Skeletal muscle cell (primary cell): Measurements from ENCODE around the gene DENR.
A peak's percentile ranks its signal among the peaks of the same experiment; 100 is the strongest.
"Not testable (repeated sequence)": the region's sequence is repeated elsewhere in the genome, so short reads cannot be mapped to it uniquely, and the experiment has no call there.

ENCODE experiments used
- DNase-seq: peaks from one replicate; pipeline ENCODE4 v3.0.0-alpha.2; 2010; ENCODE audit warnings: low read depth
- H3K4me3 ChIP-seq: 2 replicates; pipeline ENCODE4 v1.5.1; 2011; ENCODE audit warnings: low read depth, mild to moderate bottlenecking, control low read depth, low read length, moderate library complexity

The DENR gene

GRCh38 chr12:122732611-122733010 is 20.0 kb upstream of the DENR start:
- H3K4me3 ChIP-seq = no peak overlapping the region
- DNase-seq = no peak

DNA sequence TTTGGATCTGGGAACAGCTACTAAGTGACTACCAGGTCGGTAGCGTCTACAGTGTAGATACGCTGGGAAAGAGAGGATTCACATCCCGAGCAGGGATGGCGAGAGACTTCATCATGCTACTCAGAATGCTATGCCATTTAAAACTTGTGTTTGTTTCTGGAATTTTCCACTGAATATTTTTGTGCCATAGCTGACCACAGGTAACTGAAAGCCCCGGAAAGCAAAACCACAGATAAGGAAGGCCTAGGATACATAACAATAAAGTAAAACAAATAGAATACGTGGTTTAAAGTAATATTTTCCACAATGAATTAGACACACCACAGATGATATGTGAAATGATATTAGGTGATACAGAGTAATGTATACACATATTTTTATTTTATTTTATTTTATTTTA is 14.1 kb upstream of the DENR start:
- no peak for DNase-seq
- H3K4me3 ChIP-seq = no peak overlapping the region

DNA sequence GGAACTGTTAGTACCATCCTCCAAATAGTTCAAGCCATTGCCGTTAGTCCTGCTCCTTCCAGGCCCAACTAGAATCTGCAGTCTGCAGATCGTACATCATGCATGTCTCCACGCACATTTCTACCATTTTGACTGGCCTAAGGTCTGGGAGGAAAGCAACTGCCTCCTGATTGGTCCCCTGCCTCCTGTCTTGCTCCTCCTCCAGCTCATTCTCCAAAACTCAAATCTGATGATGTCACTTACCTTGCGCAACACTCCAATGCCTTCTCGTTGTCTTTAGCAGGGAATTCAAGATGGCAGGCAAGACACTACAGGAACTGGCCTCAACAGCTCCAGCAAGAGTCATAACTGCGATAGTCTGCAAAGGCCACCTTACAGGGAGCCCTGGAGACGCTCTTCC is 12.3 kb upstream of the DENR start:
- no peak for DNase-seq
- no peak overlapping the region for H3K4me3 ChIP-seq

DNA sequence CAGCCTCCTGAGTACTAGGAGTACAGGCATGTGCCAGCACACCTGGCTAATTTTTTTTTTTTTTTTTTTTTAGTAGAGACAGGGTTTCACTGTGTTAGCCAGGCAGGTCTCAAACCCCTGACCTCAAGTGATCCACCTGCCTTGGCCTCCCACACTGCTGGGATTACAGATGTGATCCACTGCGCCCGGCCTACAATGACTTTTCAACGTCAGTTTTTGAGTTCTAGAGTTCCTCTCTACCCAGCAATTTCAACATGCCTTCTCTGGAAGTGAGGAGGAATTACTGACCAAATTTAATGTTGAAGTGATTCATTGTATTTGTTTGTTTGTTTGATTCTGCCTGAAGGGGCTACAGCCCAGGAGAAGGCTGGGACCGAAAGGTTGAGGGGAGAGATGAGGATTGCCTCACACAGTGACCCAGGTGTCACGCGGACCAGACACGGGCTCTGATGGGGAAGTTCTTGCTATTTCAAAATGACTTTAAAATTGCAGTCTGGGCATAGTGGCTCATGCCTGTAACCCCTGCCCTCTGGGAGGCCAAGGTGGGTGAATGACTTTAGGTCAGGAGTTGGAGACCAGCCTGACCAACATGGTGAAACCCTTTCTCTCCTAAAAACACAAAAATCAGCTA is 8.6 kb upstream of the DENR start:
- H3K4me3 ChIP-seq = no peak overlapping the region
- DNase-seq = no peak

DNA sequence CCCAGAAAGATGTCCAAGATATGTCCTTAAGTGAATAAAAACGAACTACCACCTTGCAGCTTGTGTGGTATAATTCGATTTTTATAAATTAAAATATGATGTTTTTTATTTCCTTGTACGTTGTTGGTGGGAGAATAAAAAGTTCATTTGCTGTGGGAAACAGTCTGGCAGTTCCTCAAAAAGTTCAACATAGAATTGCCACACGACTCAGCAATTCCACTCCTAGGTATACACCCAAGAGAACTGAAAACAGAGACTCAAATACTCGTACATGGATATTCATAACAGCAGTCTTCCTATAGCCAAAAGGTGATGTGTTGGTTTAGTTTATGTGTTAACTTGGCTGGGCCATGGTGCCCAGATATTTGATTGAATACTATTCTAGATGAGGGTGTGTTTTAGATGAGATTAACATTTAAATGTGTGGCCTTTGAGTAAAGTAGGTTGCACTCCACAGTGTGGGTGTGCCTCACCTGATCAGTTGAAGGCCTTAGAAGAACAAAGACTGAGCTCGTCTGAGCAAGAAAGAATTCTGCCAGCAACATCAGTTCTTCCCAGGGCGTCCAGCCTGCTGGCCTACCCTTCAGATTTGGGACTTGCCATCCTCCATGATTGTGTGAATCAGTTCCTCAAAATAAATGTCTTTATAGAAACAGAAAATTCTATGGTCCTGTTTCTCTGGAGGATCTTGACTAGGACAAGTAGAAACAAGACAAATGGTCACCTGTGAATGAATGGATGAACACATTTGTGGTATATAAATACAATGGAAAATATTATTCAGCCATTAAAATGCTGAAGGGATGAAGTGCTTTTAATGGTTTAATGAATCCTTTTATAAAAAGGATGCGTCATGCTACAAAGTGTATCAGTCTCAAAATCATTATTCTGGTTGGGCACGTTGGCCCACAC is 5.1 kb upstream of the DENR start:
- H3K4me3 ChIP-seq = no peak overlapping the region
- DNase-seq = no peak

GRCh38 chr12:122749569-122750332 is 2.9 kb upstream of the DENR start:
- no peak overlapping the region for H3K4me3 ChIP-seq
- DNase-seq = no peak

DNA sequence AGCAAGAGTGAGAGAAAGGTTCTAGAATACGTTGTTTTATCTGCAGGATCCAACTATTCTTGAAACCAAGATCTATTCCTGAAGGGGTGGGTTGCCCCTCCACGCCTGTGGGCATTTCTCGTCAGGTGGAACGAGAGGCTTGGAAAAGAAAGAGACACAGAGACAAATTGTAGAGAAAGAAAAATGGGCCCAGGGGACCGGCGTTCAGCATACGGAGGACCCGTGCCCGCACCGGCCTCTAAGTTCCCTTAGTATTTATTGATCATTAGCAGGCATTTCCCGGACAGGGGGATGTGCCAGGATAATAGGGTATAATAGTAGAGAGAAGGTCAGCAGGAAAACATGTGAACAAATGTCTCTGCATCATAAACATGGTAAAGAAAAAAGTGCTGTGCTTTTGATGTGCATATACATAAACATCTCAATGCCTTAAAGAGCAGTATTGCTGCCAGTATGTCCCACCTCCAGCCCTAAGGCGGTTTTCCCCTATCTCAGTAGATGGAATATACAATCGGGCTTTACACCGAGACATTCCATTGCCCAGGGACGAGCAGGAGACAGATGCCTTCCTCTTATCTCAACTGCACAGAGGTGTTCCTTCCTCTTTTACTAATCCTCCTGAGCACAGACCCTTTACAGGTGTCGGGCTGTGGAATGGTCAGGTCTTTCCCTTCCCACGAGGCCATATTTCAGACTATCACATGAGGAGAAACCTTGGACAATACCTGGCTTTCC is 1.7 kb upstream of the DENR start:
- not testable (repeated sequence) for H3K4me3 ChIP-seq, DNase-seq

- no peak for DNase-seq
- H3K4me3 ChIP-seq = peak overlapping the region; percentile 95
Measured at GRCh38 chr12:122753319-122753650, 661 bp downstream of the DENR start.

DNA sequence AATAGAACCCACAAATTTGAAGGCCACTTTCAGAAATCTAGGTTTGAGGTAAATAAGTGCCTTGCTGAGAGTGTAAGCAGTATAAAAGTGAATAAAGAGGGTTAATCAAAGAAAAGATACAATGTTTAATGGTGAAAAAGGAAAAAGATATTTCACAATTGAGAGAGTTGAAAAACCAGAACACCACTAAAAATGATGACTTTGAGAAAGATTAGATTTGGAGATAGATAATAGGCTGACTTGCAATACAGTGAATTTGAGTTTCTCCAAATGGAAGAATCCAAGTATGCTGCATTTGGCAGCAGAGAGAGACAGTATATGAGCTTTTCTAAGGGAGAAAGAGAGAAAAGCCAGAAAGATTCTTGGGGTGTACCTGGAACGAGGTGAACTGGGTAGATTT is 2.2 kb downstream of the DENR start:
- no peak for DNase-seq
- no peak overlapping the region for H3K4me3 ChIP-seq

- no peak overlapping the region for H3K4me3 ChIP-seq
- DNase-seq = no peak
Measured at GRCh38 chr12:122757568-122757967, 4.9 kb downstream of the DENR start.

DNA sequence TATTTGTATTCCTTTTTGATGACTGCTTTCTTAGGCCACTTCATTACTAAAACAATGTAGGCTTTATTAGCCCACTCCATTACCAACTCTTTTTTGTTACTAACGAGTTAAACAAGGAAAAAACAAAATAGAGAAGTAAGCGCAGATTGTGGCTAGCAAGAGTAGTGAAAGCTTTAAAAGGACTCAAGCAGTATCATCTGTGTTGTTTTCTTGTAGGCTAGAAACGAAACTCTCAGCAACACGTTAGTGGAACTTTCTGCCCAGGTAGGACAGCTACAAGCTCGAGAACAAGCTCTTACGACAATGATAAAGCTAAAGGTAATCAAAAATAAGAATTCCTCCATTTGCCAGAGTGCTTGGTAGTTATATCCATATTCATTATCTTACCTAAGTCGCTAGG is 32.9 kb downstream of the DENR start:
- DNase-seq = no peak
- no peak overlapping the region for H3K4me3 ChIP-seq

DNA sequence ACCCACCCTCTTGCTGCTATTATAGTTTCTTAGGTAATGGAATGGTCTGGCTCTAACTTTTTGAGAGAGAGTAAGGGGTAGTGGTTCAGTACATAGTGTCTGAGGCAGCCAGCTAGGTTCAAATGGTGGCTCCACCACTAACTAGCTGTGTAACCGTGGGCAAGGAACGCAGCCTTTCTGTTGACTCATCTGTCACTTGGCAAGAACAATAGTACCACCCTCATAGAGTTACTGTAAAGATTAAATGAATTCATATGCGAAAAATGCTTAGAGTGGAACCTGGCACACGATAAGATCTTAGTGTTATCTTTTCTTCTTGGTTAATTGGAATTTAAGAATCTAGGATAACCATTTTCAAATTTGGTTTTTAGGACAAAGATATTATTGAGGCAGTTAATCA is 35.8 kb downstream of the DENR start:
- H3K4me3 ChIP-seq = no peak overlapping the region
- peak; percentile 5 for DNase-seq

DNA sequence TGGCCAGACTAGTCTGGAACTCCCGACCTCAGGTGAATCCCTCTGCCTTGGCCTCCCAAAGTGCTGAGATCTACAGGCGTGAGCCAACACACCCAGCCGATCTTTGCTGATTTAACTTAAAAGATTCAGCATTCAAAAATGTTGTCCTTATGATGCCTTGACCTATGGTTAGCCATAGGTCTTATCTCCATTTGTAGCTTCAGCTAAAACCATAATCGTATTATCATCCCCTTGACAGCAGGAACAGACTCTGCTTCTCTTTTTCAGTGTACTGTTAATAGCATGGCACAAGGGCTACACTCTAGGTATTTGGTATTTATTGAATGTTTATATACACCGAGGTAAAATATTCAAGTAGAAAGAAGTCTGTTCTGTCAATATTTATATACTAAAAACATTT is 37.0 kb downstream of the DENR start:
- no peak for DNase-seq
- H3K4me3 ChIP-seq = no peak overlapping the region

DNA sequence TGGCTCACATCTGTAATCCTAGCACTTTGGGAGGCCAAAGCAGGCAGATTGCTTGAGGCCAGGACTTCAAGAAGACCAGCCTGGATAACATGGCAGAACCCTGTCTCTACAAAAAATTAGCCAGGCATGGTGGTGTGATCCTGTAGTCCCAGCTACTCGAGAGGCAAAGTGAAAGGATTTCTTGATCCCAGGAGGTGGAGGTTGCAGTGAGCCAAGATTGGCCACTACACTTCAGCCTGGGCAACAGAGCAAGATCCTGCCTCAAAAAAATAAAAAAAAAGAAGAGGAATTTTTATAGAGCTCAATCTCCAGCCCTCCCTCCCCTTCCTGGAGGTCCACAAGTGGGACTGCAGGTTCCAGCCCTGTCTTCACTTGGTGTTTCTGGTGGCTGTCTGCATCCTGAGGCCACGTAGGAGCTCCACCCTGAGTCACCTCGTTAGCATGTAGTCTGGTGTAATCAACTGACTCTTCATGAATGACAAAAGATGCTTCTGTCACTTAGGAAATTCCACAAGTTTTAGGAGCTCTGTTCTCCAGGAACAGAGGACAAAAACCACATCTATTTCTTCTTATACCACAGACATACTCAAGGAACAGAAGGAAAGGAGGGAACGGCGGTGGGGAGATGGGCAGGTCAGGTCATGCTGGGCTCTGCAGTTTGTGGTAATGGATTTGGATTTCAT is 37.9 kb downstream of the DENR start:
- no peak for DNase-seq
- no peak overlapping the region for H3K4me3 ChIP-seq

DNA sequence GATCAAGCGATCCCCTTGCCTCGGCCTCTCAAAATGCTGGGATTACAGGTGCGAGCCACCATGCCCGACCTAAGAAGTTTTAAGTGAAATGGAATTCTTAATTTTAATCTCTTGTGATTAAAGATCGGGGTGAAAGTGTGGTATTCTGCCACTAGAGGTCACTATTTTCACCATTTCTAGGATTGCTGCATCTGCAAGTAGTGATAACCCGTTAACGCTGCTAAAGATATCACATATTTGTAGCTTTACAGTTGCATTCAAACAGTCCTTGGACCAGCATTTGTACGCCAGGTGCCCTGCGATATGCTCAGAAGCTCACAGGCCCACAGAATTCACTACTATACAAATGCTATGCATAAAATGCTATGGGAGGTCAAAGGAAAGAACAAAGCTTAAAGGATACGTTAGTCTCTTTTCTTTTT is 41.1 kb downstream of the DENR start:
- DNase-seq = no peak
- H3K4me3 ChIP-seq = no peak overlapping the region

DNA sequence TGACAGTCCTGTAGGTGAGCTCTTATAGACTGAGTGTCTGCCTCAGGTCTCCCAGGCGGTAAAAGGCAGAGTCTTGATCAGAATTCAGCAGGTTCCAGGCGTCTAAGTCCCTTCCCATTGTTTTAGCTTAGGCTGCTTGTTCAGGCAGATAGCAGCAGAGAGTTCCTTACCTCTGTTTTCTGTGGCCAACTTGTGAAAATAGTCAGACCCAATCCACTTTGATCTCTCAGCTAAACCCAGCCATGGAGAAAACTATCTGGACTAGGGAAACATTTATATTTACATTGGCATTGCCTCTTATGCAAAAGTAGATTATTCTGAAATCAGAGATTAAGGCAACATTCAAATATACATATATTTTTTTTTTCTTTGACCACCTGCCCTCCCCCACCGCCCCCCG is 43.2 kb downstream of the DENR start:
- no peak for DNase-seq
- H3K4me3 ChIP-seq = no peak overlapping the region

DNA sequence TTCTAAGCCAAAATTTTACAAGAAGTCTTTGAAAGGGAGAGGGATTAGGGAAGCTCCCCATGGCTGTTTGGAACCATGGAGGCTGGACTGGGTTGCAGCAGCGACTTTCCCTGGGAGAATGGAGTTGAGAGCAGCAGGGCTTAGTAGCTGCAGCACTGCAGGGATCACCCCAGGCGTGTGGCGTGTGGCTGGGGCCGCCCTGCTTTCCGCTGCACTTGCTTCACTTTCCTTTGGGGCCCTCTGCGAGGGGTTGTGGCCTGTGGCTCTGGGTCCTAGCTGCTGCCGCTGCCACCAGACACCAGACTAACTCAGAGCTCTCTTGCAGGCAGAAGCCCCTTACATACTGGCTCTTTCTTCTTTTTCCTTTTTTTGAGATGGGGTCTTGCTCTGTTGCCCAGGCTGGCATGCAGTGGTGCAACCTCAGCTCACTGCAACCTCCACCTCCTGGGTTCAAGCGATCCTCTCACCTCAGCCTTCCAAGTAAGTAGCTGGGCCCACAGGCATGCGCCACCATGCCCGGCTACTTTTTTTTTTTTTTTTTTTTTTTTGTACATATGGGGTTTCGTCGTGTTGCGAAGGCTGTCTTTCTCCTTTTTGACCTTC is 47.1 kb downstream of the DENR start:
- H3K4me3 ChIP-seq = no peak overlapping the region
- no peak for DNase-seq

- DNase-seq = no peak
- no peak overlapping the region for H3K4me3 ChIP-seq
Measured at GRCh38 chr12:122803937-122804336, 51.3 kb downstream of the DENR start.

DNA sequence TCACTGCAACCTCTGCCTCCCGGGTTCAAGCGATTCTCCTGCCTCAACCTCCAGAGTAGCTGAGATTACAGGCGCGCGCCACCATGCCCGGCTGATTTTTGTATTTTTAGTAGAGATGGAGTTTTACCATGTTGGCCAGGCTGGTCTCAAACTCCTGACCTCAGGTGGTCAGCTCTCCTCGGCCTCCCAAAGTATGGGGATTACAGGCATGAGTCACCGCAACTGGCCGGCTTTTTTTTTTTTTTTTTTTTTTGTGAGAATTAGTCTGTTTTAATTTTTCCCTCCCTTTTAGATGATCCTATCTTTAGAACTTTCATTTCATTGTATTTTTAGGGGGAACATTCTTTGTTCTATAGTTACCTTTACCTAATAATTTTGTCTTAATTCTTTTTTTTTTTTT is 52.3 kb downstream of the DENR start:
- not testable (repeated sequence) for H3K4me3 ChIP-seq, DNase-seq
